GM15510 (cell line): Measurements from ENCODE around the gene GABRB1.

Experiments
- POLR2A ChIP-seq: IDR thresholded peaks from 3 replicates; pipeline ENCODE4 v1.6.1; 2011; ENCODE audit warnings: borderline replicate concordance; ENCODE audit not compliant: insufficient read length; ENCODE audit errors: extremely low read depth

GABRB1 gene

DNA sequence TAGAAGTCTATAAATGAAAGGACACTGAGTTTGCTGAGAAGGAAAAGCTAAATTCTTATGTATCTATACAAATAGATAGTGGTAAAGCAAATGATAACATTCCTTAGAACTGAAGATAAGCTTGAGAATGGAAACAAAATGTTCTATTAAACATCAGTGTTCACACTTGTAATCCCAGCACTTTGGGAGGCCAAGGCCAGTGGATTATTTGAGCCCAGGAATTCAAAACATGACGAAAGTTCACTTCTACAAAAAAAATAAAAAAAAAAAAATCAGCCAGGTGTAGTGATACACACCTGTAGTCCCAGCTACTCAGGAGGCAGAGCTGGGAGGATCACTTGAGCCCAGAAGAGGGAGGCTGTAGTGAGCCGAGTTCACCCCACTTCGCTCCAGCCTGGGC is 232.4 kb downstream of the GABRB1 start:
- TF ChIP-seq POLR2A: no peak

DNA sequence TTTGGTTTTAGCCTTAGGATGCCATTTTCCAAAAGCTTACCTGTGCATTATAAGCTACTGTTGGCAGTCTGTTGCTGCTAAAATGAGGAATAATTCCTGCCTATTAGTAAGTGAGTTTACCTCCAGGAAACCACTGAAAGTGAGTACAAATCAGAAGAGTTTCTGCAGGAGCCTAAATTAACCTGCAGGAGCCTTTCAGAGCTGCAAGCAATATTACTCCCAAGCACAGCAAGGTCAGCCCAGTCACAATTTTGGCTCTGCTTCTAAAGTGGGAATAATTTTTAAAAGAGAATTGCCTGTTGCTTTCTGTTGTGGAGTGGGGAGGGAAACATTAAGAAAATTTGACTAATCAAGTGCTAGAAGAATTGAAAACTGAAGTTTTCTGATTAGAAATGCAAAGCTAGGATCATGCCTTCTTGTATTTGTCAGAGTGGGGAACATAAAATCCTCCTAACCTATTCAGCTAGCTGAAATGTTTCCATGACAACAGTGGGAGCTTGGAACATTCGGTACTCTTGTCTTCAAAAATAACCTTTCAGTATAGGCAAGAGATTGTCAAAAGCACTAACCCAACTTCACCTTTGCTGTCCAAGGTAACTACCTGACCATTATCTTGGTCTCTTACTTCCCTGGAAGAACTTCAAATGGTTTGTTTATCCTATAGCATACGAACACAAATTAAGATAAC is 239.0 kb downstream of the GABRB1 start:
- TF ChIP-seq POLR2A: no peak

DNA sequence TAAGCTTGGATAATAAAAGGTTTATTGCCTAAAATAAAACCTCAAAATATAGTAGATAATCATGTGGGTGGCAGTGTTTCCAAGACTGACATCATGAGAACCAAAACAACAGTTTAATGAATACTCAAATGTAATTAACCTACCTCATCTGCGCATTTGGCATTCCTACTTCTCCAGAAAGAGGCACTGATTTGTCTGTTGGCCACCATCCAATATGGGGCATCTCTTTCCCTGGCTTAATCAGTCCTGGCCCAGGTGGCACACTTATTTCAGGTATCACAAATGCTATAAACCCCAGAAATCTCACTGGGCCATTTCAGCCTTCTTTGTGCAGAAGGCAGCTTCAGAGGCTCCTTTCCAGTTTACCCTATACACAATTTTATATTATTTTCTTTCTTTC is 239.9 kb downstream of the GABRB1 start:
- no peak for TF ChIP-seq POLR2A

DNA sequence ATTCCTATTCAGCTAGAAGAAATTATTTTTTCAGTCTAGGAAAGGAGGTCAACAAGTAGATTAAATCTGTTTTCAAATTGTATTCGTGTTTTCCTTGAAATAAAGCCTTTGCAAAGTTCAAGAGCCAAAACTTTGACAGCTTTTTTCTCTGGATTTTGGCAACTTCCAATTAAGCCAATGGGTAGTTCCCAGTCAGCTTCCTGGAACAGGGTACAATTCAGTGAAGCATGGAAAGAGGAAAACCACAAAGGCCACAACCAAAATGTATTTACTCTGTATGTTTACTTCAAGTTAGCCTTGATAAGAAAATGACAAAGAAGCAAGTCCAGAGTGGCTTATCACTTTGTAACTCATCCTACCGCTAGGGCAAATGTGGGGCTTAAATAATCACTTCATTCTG is 243.5 kb downstream of the GABRB1 start:
- TF ChIP-seq POLR2A: no peak

DNA sequence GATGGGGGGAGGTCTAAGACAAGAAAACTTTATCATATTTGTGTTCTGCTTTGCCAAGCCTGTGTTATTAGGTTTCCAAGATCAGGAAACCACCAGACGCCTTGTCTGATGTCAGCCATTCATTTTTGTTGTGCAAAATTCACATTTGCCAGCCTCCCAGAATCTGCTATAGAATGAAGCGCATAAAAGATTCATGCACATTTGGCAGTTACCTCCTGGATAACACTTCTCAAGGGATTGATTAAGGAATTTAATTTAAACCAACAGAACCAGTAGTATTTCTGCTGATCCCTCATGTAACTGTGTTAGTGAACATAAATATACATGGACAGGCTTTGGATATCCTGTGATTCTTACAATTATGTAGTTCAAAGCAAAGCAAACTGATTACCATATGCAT is 244.2 kb downstream of the GABRB1 start:
- no peak for TF ChIP-seq POLR2A

DNA sequence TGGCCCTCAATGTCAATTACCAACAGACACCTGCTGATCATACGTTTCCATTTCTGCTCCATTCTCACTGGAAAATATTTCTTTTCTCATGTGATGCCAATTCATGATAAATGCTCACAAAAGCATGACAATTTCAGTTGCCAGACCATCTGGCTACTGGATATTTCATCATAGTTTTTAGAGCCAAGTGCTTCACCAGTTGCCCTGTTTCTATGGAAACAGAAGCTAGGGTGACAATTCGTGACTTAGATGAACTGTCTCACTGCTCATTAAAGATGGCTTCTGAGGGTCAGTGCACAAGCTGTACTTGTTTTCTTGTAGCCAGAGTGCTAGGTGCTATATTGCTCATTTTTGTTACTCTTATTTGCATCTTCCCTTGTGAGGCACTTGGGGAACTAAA is 247.3 kb downstream of the GABRB1 start:
- no peak for TF ChIP-seq POLR2A

DNA sequence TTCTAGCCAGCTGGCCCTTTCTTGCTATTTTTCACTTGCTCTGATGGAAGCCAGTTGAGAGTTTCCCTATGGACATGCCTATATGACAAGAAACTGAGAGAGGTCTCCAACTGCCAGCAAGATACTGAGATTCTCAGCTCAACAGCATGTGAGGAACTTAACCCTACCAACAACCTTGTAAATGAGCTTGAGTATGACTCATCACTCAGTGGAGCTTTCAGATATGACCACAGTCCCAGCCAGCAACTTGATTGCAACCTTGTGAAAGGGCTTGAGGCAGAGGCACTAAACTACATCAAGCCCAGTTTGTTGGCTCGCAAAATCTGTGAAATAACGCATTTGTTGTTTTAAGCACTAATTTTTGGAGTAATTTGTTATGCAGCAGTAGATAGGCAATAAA is 256.4 kb downstream of the GABRB1 start:
- TF ChIP-seq POLR2A: no peak

DNA sequence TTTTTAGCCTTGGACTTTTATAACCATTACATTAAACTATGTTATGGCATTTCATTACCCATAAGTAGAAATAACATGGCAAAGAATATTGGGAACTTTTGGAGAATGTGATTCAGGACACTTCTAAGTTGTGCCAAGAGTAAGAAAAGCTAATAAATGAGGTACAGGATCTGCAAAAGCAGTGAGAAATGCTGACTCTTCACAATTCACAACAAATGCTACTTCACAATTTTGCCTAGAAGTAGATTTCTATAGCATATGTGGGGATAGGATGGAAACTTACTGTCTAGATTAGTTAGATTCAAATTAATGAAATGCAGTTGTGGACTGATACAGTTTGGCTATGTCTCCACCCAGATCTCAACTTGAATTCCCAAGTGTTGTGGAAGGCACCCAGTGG is 258.4 kb downstream of the GABRB1 start:
- TF ChIP-seq POLR2A: no peak

DNA sequence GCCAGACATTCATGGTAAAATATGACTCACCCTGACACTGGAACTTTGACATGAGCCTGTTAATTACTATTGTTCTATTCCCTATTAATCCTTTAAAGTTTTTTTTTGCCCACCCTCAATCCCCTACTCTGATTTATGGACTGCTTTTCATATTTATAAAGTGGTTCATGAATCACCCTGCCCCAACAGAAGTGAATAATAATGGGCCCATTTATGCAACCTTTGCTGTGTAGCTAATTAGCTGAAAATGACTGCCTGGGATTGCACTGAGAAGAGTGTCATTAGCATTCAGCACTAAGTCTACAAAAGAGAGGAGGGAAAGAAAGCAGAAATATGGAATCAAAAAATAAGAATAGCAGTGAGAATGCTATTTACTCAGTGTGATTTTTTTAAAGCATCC is 277.8 kb downstream of the GABRB1 start:
- TF ChIP-seq POLR2A: no peak

DNA sequence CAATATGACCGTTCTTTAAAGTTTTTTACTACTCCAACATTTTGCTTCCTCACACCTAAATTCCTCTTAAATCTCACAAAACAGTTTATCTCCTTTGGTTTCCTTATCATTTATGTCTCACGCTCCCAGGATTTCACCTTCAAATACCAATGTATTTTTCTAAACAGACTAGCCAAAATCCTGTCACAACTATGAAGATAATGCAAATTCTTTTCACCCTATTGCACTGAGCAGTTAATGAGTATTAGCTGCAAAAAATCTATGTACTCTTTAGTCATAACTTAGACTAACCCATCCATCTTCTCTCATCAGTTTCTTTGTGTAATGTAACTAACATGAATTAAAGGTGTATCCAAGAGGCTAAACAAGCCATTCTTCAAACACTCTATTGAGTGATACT is 280.8 kb downstream of the GABRB1 start:
- TF ChIP-seq POLR2A: no peak

DNA sequence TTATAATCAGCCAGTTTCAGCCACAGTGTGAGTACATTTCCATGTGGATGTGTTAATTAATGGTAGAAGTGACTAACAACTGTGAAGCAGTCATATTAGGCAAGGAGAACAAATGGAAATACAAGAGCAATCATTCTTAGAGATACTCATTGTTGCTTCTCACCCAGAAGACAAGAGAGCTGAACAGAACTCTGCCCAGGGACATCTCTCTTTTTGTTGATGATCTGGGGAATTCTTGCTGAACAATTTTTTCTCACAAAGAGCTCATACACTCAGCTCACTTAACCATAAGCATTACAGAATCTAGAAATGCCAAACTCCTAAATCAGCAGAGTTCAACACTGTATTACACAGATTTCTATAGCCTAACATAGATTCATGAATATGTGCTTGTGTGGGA is 282.0 kb downstream of the GABRB1 start:
- TF ChIP-seq POLR2A: no peak

DNA sequence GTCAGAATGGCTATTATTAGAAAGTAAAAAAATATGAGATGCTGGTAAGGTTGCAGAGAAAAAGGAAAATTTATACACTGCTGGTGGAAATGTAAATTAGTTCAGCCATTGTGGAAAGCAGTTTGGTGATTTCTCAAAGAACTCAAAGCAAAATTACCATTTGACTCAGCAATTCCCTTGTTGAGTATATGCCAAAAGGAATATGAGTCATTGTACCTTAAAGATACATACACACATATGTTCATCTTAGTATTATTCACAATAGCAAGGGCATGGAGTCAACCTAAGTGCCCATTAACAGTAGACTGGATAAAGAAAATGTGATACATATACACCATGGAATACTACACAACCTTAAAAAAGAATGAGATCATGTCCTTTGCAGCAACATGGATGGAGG is 284.0 kb downstream of the GABRB1 start:
- TF ChIP-seq POLR2A: no peak

DNA sequence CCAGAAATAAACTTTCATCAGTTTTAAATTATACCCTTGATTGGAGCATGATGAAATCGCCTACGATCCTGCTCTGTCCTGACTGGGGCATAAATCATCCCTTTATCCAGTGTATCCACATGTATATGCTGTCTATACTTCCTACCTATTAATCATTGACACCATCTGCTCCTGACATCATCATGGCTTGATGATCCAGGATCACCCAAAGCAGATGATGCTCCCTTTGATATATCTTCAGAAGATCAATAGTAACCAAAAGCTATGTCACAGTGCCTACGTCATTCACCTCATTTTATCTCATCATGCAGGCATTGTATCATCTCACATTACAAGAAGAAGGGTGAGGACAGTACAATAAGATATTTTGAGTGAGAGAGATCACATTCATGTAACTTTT is 294.7 kb downstream of the GABRB1 start:
- no peak for TF ChIP-seq POLR2A

DNA sequence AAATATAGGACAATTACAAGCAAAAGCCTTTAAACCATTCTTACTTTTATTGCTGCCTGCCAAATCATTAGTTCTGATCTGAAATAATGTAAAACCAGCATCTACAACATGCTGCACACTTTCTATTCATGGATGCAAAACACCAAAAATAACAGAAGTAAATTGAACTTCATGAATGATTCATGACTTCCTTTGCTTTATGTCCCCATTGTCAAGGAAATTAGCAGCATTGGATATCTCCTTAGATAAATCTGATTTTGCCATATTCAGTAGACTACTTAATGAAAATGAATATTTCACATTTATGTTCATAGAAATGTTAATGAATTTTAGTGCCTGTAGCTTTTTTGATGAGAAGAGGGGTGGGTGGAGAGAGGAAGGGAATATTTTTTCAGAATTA is 299.5 kb downstream of the GABRB1 start:
- TF ChIP-seq POLR2A: no peak

DNA sequence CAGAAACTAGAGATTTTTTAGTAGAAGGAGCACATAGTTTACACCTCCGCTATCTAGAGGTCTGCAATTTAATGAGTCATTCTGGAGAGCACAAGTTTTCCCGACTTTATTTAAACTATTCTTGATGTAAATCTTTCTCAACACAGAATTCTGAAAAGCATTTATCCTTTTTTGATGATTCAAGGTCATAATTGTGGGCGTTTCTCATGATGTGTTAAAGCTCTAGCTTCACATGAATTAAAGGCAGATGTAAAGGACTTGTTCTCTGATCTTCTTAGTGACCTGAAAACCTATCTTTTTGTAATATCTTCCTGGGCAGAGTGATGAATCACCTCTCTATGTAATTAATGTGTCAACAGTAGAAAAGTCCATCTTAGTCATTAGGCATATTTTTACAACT is 303.3 kb downstream of the GABRB1 start:
- no peak for TF ChIP-seq POLR2A

DNA sequence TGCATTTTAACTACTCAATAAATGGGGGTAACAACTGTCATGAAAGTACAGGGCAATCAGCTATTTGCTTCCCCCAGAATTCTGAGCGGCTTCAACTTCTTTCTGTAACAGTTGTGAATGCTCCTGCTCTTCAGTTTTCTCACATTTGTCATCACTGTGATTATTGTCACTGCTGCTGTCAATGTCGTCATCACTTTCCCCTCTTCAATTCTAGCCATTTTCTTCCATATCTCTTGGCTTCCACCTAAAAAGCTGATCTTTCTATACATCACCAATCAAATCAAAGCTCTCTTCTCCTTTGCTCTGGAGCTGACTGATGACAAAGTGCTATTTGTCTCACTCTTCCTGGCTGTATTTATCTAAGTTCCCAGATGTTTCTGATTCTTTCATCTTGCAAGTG is 306.5 kb downstream of the GABRB1 start:
- no peak for TF ChIP-seq POLR2A

DNA sequence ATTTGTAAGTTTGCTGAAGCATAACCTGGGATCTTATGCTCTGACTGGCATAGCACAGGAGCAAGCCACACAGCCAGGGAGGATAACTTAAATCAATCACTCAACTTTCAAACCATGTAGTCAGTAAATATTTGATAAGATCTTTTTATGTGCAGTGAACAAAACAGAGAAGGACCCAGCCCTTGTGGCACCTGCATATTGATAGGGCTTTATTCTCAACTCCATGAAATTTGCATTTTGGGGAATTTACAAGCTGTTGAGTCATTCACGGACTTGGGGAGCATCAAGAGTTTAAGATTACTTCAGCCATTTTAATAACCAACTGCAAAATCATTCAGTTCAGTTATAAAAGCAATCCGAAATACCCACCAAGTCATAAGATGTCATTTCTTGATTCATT is 309.5 kb downstream of the GABRB1 start:
- no peak for TF ChIP-seq POLR2A

DNA sequence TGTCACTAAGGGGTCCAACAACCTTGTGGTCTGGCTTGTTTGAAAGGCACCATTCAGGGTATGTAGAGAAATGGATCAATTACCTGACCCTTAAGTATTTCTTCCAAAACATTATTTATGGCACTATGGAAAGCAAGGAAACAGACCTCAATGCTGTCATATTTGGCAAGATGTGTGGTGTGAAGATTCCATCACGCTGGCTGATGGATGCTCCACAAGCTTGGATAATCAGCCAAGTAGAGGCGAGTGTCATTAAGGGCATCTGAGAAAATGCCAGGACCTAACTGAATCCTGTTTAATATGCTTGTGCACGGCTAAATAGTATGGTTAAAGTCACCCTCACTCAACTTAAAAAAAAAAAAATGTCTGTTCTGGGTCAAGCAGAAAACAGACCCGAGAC is 311.4 kb downstream of the GABRB1 start:
- TF ChIP-seq POLR2A: no peak

DNA sequence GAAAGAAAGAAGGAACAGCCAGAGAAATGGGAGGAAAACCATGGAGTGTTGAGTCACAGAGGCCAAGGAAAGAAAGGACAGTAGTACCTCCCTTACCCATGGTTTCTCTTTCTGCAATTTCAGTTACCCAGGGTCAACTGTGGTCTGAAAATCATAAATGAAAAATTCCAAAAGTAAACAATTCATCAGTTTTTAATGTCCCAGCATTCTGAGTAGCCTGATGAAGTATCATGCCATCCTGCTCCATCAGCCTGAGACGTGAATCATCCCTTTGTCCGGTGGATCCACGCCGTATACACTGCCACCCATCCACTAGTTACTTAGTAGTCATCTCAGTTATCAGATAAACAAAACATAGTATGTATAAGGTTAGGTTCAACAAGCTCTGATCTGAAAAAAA is 318.0 kb downstream of the GABRB1 start:
- no peak for TF ChIP-seq POLR2A
